GM18508 (cell line): Measurements from ENCODE around the gene RSPO1.

Source experiments
- ATAC-seq: cut with Tn5 transposase; IDR thresholded peaks from one replicate; pipeline ENCODE4 v1.9.1; 2021; ENCODE audit warnings: moderate number of reproducible peaks; ENCODE audit not compliant: insufficient read depth, unreplicated experiment

The RSPO1 gene

DNA sequence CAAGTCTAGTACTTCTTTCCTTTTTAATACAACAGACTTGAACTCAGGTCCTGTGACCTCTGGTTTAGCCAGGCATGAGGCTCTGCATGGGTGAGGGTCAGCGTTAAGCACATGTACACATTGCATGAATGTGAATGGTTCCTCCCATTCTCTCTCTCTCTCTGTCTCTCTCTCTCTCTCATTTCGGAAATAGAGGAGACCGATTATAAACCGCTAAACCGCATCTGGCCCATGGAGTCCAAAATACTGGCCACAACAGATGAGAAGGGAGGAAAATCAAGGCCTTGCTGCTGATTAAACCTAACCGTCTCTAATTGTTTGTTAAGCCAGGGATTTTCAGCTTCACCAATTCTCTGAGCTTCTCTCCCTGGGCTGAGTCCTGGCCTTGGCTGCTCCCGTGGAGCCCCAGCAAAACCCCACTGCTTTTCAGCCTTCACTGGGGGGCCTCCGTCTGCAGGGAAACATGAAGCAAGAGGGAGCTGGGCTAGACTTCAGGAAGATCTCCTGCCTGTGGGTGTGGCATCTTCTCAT, 6.6 kb downstream of the RSPO1 start:
- no peak for ATAC-seq

DNA sequence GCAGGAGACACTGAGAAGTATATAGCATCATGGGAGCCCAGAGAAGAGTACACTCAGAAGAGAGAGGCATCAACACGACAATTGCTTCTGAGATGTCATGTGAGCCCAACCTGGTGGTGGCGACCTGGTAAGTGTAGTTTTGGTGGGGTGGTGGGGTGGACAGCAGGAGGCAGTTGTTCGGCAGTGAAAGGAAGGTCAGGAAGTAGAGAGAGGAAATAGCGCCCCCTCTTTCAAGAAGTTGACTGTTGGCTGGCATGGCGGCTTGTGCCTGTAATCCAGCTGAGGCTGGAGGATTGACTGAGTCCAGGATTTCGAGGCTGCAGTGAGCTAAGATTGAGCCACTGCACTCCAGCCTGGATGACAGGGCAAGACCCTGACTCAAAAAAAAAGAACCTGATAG, 12.6 kb downstream of the RSPO1 start:
- ATAC-seq, result no peak

DNA sequence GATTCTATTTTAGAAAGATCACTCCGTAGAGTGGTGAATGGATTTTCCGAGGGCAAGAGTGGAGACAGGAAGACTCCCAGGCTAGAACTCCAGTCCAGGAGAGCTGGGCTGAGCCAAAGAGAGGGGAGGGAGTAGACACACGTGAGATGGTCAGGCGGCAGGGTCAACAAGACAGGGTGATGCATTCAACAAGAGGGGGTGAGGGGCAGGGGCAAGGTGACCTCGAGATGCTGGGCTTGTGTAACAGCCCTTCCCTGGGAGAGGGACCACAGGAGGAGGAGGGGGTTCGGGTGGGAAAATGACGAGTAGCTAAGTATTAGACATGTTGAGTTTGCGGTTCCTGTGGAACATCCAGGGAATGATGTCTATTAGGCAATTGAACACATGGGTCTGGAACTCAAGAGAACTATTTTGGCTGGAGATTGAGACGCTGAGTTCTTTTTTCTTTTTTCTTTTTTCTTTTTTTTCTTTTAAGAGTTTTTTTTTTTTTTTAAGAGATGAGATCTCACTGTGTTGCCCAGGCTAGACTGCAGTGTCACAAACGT, 13.3 kb downstream of the RSPO1 start:
- no peak for ATAC-seq

DNA sequence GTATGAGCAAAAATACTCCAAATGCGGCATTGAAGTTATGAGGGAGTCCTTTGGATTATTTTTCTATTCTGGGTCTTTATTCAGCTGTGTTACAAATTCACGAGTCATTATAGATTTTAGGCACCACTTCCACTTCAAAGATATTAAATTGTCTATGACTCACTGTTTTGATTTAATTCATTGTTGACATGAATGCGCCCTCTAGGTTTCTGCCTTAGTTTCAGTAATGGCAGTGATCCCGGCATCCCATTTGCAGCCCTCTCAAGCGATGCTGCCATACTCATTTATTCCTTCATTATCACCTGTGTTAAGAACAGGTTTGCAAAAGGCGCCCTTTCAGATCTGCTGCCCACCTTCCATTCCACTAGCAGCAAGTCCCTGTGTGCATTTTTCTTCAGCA, 14.0 kb downstream of the RSPO1 start:
- no peak for ATAC-seq

DNA sequence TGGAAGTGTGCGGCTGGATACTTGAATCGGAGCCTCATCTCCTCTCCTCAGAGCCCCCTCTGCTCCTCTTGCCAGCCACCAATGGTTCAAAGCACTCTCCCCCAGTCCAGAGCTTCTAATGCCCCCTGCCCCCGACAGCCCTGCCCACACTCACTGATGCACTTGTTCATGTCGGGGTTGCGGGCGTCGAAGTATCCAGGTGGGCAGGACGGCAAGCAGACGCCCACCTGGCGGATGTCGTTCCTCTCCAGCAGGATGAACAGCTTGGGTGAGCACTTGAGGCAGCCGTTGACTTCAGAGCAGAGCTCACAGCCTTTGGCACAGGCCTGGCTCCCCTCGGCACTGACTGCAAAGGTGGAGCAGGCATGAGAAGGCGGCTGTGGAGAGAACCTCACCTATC, 18.4 kb downstream of the RSPO1 start:
- no peak for ATAC-seq

DNA sequence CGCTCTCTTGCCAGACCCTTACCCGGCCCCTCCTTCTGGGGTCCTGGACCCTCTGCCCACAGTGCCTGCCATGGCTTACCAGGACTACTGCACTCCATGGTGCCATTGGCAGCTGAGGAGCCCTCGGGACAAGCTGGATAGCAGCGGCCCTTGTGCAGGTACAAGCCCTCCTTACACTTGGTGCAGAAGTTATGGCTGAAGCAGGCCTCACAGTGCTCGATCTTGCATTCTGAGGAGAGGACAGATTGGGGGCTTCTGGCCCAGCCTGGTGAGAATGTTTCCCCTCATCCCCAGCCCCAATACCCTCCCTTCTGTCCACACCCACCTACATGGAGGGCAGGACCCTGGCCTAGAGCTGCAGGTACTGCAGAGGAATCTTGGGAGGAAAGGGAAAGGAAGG, 20.6 kb downstream of the RSPO1 start:
- ATAC-seq, result no peak

DNA sequence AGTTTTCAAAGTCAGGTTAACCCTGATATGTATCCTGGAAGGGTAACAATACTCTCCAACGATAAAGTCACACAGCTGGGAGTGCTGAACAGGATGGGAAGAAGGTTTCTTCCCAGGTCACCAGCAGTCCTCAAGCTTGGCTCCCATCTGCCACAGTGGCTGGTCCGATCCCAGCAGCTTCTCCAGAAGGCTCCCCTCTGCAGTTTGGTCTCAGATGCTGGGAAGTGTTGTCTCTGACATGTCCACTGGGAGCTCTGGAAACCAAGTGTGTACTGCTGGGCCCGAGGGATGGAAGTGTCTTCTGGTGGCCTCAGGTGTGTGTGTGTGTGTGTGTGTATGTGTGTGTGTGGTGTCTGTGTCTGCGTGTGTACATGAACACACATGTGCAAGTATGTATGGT, 22.5 kb downstream of the RSPO1 start:
- ATAC-seq, result no peak

DNA sequence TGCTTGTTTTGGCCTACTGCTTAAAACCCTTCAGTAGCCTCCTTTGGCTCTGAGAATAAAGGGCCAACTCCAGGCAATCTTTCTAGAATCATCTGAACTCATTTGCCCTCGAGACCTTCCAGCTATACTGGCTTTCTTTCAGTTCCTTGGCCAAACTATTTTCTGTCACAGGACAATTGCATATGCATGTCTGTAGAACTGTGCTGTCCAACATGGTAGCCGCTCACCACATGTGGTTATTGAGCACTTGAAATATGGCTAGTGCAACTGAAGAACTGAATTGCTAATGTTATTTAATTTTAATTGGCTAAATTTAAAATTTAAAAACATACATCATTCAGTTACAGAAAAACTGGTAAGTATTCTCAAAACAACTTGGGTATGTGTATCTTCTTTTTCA, 24.7 kb downstream of the RSPO1 start:
- no peak for ATAC-seq

DNA sequence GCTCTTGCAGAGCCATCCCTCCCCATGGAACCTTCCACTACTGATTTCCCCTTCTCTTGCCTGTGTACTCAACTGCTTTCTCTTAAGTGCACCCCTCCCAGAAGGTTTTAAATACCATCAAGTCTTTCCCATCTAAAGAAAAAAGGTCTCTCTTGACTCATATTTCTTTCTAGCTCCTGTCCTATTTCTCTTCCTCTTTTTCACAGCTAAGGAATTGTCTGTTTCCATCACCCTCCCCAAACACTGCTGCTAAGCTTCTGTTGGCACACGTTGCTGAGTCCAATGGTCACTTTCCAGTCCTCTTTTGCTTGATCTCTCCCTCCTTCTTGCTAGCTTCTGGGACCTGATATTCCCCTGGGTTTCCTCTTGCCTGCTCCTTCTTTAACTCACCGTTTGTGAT, 25.7 kb downstream of the RSPO1 start:
- ATAC-seq, result no peak

DNA sequence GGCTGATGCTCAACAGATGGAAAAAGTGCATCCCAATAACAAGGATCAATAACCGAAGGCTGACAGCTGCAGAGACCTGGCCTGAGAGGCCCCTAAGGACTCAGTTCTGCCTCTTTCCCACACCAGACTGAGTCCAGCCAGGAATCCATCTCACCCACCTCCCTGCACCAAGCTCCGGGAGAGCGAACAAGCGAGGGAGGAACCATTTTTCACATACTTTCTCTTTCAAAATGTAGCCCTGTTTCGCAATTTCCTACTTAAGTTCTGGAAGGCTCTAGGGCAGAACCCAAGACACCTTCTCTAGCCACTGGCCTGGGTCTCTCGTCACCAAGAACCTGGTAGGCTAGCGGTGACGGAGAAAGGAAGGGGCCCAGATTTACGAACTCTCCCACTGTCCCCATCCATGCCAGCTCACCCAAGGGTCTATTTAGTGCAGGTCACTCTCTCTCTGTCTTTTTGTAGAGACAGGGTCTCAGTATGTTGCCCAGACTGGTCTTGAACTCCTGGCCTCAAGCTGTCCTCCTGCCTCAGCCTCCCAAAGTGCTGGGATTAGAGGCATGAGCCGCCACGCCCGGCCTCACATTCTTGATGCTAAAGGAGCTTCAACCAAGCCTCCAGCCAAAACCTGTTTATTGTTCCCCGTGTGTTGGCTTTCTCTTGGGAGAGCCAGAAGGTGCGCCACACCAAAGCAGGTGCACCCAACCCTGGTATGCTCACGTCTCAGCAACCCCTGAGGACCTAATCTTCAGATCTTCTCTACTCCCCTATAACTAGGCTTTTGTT, 28.0 kb downstream of the RSPO1 start:
- ATAC-seq, result no peak

DNA sequence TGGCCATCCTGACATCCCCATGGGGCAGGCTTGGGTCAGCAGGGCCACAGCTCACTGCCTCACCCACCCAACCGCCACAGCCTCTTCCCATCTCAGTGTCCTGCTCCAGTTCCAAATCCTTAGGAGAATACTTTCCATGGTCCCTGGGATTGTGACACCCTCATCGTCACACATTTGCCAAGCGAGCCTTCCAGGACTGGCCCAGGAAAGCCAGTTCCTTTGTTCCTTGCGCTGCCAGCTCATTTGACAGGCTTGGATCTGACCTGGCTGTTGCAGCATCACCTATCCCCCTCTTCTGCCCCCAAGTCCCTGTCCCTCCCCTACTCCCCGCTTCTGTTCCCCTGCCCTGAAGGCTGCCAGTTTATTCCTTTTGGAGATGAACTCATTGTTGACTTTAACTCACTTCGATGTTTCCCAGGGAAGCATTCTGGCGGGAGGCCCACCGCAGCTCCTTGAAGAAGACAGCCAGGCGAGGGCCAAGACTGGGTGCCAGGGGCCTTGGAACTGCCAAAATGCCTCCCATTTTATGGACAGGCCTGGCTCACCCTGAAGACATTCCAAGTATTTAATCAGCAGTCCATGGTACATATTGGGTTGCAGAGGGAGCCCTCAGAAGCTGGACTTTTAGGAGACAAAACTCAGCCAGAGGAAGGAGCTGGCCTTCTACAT, 28.8 kb downstream of the RSPO1 start:
- no peak for ATAC-seq

DNA sequence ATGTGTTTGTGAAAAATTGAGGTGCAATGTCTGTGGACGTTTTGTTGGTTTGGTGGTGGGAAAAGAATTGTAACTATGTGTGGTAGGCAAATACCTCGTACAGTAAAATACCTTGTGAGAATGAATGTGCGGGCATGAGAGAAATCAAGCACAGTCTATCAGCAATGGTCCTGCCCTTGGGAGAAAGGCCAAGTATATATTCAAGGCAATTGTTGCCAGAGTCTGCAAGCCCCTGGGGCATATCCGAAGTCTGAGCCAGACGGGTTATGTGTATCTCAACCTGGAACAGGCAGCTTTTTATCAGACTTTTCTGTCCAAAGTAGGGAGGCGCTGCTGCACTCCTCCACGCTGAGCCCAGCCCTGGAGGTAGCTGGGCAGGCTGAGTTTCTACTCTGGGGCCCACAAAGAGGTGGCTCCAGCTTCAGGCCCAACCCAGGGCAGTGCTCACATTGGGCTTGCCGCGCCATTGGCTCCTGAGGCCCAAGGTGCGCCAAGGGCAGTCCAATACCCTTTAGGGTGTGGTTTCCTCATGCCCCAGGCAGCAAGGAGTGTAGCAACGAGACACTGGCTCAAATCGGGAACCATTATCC, 29.5 kb downstream of the RSPO1 start:
- ATAC-seq, result no peak

DNA sequence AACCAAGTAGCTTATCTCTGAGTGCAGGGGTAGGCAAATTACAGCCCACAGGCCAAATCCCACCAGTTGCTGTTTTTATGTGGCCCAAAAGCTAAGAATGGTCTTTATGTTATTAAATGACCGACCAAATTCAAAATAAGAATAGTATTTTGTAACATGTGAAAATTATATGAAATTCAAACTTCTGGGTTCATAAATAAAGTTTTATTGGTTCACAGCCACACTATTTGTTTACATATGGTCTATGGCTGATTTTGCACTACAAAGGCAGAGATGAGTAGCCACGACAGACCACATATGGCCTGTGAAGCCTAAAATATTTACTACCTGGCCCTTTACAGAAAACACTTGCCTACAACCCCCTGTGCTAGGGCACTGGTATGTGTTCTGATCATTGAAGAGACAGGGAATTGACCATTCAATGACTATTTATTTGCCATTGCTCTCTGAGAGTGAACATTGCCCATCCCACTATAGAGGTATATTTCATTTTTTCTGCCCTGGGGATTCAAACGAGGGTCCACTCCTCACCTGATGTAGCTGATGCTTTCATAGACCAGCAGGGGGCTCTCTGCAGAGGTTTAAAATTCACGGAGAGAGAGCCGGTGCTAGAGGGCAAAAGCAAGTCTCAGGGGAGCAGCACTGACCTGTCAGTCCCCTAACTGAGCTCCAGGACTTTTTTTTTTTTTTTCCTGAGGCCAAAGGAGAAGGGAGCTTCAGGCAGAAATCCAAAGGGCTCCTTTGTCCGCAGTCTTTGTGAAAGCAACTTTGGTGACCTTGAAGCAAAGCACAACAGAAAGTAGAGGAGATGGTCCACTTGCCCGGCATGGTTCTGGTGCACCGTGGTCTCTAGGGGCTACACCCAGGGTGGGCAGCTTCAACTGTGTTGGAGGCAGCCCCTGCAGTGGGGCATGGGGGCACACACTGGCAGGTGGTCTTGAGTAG, 31.7 kb downstream of the RSPO1 start:
- ATAC-seq, result no peak

DNA sequence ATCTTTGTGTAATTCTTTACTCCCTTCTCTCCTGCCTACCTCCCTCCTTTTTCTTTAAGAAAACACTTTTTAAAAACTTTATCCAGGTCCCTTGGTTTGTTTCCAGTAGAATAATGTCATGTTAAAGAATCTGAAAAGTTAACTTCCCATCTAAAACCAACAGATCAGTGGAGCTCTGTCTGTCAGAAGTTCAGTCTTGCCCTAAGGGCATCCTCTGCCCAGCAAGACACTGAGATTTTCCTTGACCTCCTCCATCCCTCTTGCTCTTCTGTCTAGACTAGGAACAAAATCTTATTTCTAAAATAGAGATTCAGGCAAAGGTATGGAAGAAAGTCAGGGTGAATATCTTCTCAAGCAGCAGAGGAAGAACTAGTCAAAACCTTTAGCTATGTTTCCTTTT, 33.3 kb downstream of the RSPO1 start:
- no peak for ATAC-seq

DNA sequence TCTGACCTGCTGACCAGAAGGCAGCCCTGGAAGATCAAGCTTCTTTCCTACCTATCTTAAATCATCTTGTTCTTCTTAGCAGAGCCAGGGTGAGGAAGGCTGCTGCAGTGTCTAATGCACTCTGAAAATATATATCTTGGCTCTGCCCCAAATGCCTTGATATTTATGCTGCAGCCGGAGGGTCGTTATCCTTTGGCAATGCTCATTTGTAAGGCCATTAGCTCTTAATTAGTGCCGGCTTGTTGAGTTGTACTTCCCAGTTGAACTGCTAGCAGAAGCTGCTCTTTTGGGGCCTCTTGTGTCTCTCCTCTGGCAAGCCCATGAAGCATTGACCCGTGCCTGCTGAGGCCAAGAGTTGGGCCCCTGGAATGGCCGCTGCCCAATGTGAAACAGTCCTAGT, 34.8 kb downstream of the RSPO1 start:
- ATAC-seq, result no peak

DNA sequence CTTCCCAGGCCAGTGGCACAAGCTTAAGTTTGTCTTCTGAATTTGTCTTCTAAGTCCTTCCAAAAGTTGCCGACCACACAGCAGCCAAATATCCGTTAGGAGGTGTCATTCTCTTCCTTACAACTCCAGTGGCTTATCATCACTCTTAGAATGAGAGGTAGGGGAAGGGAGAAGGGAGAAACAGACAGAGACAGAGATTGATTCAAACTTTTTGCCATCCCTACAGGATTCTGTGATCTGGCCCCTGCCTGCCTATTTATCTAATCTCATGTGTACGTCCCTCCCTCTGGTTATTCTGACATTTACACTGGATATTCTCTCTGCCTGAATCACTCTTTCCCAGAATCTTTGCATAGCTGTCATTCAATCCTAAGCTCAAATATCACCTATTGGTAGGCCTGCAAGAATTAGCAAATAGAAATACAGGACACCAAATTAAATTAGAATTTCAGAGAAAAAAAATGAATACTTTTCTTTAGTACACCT, 38.5 kb downstream of the RSPO1 start:
- no peak for ATAC-seq

DNA sequence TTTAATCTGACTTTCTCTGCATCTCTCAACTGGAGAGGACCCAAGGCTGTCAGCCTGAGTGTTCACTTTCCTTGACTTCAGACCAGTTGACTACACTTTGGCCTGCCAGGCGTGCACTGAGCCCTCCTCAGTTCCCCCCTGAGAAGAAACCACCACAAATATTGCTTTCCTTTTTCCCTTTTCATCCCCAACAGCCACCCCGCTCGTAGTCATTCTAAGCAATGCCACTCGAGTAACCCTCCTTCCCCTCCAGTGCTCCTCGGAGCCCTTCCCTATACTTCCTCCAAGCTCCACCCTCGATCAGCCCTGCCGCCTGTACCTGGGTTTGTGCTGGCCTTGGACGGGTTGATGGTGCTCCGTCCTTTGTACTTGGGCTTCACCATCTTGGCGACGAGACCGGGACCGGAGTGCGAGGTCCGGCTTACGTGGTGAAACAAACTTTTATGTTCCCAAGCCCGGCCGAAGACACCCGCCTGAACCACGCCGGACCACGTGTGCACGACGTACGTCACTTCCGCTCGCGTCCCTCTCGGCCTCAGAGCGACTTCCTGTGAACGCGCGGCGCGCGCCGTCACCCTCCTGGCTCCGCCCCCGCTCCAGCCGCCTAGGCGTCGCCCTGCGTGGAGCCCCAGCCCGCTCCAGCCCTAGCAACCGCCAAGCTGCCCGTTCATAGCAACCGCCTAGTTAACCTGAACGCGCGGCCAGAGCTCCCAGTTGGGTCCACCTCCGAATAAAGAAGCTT, 39.1 kb downstream of the RSPO1 start, which contains the start of gene GNL2:
Gene GNL2, minus strand, starts transcription at position 498 of the 742 bp plus-strand sequence. Its CDS starts 115 bp downstream, at position 383.
- peak; percentile 67 for ATAC-seq

DNA sequence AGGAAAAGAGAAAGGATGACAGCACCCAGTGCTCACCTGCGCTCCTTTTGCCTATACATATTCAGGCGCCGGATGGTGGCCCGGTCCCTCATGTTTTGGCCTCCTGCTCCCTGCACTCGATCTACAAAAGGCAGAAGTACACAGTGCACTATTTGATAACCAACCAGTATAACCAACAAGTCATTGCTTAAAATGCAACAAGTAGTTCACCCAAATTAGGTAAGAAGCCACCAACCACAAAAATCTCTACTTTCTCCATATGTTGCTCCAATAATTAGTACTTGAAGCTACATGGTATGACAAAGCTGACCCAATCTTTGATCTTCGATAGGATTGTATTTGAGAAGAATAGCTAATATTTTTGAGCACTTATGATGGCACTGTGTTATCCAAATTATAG, 41.0 kb downstream of the RSPO1 start:
- ATAC-seq, result no peak

DNA sequence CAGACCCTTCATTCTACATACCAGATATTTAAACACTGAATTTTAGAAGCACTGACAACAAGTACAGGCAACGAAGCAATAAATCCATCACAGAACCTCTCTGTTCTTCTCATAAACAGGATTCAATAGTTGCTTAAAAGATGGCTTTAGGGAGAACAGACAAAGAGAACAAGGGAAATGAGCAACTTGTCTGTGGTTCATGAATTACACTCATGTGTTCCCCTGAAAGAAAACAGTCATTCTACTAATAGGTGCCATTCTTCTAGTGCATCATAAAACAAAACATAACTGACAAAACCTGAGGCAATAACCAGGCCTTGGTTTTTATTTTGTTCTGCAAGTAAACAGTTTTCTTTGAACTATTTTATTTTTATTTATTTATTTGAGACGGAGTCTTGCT, 45.8 kb downstream of the RSPO1 start:
- no peak for ATAC-seq
